Activated CD4-positive, alpha-beta T cell treated with anti-CD3 and anti-CD28 coated beads, Interleukin-10, Interleukin-2, amounts not matched to agents 100 ng/mL and 50 ng/mL, durations not matched to agents 16 hours and 8 hours (primary cell): ENCODE results near the gene MTUS2.

Experiments used
- DNase-seq: peaks from one replicate; pipeline ENCODE4 v3.0.0-alpha.2; 2020

The MTUS2 gene

DNA sequence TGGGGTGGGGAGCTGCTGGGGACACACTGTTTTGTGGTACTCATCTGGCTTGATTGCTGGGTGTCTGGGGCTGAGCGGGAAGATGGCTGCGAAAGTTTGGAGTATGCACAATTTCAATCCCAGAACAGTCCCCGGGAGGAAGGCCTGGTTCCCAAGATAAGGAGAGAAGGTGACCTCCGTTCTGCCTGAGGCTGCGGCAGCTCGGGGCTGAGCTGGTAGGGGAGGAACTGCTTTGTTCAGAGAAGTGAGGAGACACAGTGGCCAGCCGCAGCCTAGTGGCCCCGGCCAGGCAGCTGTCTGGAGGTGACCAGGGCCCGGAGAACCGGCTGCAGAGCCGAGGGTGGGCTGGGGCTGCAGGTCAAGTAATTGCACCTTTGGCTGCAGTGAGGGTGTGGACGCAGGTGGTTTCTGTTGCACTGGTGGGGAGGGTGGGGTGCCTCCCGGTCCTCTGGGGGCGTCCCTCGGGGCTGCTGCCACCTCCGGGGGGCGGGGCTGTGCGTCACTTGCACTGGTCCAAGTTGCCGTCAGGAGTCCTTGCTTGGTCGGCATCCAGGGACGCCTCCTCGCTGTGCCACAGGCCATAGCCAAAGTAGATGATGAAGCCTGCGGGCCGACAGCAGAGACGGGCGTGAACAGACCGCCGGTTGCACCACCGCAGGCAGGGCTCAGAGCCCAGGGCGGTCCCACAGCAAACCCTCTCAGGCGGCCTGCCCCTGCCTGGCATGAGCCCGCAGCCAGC is 694.0 kb downstream of the MTUS2 start:
- no peak for DNase-seq

DNA sequence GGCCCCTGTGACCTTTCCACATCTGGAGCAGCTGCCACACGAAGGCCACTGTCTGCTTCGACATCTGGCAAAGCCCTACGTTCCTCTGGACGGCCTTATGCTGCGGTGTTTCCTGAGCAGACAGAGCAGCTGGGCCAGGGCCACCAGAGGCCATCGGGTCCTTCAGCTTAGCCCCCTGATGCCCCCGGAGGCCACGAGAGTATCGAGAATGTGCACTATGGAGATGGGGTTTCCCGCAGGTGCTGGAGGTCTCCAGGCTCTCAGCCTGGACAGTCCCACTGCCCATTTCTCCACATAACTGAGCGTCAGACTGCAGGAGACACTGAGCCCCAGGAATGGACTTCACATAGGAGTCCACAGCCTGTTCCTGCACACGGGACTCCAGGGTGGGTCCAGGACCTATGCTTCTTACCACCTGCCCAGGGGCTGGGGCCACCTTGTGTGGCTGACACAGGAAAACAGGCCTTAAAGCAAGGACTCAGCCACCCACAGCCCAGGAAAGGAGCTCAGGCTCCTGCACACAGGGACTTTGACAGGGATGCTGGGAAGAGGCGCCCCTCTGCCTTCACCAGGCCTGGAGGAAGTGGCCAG is 694.7 kb downstream of the MTUS2 start:
- no peak for DNase-seq

DNA sequence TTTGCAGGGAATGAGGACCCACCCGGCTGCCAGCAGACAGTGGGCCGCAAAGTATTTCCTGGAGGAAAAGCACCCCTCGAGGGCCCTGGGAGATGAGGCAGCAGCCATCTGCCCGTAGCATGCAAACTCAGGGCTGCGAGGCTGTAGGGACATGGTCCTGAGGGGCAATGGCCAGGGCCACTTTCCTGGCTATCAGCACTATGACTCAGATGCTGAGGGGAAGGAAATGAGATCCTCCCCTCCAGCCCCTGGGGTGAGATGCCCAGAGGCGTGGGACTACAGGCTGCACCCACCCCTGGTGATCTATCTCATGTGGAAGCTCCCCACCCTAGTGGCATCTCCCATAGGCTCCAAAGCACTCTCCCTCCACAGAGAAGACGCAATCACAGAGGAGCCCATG is 695.2 kb downstream of the MTUS2 start:
- no peak for DNase-seq

DNA sequence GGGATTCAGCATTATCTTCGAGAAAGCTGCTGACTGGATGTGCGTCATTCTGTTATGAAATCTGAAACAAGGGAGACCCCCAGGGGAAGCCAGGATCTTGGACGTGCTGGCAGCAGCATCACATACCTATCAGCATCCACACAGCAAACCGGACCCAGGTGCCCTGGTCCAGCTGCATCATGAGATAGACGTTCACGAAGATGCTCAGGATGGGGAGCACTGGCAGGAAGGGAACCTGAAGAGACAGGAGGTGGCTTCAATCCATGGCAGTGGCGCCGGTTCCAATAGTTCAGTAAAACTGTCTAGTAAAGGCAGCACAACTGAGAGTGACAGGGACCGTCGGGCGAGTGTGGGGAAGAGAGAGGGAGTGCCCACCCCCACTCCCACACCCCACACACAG is 695.9 kb downstream of the MTUS2 start:
- no peak for DNase-seq

DNA sequence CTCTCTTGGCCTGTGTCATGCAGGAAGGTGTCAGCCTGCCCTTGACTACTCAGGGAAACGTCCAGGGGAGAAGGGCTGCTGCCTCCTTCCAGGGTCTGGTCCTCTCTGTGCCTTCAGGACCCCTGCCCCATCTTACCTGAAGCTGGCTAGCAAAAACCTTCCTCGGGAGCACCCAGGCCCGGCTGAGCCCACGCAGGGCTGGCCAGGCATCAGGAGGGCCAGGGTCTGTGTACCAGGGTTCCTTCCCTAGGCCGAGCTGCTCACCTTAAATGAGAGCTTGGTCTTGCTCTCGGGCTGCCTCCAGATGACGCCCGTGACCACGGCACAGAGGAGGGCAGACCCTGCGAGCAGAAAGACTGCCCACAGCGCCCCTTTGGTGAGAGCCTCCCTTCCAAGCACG is 696.7 kb downstream of the MTUS2 start:
- no peak for DNase-seq

DNA sequence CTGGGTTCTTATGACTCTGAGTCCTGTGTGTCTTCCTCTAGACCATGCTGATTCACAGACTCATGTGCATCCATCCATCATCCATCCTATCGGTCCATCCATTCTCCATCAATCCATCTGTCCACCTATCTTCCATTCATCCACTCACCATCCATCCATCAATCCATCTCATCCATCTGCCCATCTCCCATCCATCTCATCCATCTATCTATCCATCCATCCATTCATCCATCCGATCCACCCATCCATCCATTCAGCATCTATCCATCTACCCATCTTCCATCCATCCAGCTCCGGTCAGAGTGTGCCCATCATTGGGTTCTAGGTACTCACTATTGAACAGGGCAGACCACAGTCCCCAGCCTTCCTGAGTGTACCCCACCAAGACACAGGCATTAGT is 699.8 kb downstream of the MTUS2 start:
- DNase-seq, result no peak

DNA sequence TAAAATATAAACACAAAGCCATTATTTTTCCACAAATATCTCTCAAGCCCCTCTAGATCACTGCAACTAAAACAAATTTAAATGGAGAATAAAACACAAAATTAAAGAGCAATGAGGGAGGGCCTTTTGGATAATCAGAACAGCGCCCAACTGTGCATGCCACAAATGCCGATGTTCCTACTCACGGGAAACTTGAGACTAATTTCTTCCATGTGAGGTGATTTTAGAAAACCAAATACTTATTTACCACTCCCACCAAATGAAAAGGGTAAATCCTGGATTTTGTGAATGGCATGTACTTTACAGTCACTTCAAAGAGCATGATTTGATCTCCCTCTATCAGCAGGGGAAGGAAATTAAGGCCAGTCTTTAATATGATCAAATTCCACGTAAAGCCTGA is 700.5 kb downstream of the MTUS2 start:
- DNase-seq, result no peak

DNA sequence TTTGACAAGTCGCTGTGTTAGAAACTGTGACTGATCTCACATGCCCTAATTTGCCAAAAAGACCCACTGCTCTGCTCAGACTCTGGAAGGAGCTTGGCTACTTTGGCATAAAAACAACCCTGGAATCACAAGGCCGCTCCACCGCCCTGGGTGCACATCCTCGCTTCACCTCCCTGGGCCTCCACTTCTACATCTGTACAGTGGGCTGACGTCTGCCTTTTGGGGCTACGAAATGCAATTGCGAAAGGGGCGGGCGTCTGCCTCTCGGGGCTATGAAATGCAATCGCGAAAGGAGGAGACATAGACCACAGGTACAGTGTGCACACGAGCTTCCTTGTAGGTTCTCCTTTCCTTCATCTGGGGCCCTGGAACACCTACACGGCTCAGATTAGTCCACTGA is 701.2 kb downstream of the MTUS2 start:
- no peak for DNase-seq

DNA sequence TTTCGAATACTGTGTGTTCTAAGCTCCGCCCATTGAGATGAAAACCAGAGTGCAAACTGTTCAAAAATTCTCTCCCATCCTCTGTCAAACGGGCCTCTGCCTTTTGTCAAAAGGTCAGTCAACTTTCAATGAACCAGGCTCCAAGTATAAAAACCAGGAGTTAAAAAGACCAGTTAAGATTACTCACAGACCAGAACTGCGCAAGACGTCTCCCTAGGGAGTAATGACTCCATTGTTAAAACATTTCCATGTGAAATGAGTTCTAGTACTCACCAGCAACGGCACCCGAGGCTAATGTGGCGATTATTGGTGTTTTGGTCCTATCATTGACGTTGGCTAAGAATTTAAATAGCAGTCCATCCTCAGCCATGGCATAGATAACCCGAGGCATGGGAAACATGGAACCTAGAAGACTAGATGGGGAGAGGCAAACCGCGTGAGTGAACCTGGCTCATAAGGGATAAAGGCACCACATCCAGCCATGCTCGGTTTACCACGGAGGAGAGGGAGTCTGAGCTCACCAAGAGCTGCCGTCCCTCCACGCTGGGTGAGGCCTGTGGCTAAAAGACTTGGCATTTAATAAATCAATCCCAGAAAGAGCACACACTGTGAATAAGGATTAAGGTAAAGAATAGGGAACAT is 702.0 kb downstream of the MTUS2 start:
- DNase-seq, result no peak

DNA sequence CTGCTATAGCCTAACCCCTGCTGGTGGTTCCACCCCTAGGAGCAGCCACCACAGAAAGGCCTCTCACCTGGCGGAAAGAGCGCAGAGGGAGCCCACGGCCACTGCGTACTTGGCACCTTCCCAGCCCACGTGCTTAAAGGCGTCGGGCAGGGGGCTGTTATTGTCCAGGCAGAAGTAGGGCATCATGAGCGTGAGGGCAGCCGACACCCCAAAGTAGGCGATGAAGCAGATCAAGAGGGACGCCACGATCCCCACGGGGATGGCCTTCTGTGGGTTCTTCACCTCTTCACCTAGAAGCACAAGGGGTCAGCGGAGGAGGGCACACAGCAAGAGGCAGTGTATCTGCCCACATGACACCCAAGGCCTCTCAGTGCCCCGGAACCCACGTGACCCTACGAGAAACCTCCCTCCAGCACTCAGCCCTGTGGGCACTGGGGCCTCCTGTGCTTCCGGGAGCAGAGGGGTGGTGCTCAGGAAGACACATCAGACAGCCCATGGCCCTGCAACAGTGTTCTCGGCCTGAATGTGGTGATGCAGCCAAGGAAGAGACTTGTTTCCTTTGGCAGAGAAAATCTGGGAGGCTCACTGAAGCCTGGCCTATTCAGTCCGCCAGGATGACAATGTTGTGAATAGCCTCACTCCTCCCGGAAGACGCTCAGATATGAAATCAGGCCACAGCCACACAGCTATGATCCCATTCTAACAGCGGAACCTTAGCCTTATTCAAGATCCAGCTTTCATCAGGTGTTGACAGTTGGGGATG is 703.2 kb downstream of the MTUS2 start:
- no peak for DNase-seq

DNA sequence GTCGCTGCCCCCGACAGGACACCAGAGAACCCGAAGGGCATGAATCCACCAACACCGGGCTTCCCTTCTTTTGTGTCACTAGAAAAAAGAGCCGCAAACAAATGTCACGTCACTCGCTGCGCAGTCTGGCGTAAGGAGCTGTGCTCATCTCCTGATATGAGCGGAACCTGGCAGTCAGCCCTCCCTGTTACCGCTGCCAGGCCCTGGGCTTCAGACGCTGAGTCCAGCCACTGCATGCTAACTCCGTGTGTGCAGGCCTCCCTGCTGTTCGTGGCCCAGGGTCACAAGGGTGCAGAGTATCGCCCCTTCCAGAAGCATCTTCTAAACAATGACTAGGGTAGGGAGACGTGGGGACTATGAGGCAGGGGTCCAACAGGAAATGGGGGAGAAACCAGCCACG is 704.0 kb downstream of the MTUS2 start:
- DNase-seq, result no peak

DNA sequence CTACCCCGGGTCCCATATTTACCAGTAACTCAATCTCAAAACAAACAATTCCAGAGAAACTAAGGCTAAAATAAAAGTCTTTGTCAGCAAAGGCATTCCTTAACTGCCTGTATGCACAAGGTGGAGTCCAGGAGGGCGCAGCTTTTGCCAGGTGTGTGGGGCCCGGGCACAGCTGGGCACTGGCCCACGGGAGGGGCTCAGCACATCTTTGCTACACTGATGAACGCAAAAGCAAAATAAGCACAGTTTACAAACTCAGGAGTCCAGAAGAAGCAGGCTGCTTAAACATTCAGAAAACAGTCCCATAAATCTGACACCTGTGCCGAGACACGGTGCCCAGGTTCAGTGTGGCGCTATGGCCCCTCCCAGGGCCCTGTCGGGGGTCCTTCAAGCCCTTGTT is 704.5 kb downstream of the MTUS2 start:
- no peak for DNase-seq

DNA sequence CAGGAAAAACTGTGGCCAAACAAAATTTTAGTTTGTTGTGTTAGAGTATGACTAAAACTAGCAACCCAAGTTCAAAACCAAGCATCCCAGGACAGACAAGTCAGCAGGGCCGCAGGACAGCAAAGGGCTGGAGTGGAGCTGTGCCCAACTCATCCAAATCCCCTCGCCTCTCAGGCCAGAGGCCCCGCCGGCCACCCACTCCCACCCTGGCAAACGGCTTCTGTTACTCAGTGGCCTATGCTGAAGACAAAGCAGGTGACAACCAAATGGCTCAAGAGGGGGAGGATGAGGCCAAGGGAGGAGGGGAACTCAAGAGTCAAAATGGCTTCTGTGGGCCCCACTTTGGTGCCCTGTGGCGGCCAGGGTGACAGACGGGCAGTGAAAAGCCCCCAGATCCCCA is 705.6 kb downstream of the MTUS2 start:
- DNase-seq, result no peak

DNA sequence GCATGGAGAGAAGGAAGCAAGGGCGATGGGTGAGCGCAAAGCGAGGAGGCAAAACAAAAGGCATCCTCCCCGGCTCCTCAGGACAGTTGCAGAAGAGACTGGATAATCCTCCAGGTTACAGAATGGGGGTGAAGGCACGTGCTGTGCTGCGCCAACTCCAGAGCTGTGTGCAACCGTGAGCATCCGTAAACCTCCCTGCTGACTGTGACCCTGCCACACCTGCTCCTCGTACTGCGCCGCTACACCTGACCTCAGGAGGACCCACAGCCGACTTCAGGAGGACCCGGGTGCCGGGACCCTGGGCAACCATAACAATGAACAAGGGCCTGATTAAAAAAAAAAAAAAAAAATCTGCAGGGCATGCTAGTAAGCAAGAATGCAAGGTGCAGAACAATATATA is 706.6 kb downstream of the MTUS2 start:
- no peak for DNase-seq

DNA sequence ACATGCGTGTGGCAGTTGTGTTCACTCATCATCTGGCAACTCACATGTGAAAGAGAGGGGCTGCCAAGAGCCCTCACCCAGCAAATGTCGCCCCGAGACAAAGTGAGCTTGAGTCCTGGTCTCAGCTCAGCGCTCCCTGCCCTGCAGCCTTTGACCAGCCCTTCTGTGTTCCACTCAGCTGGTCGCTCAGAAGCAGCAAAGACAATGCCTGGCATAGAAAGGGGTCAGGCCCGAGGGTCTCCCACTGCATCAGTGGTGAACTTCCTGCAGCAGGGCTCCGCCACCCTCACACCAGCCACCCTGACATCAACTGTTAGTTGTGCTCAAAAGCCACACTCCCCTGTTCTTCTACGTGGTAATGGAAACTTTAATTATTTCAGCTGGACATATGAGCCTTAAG is 707.4 kb downstream of the MTUS2 start:
- DNase-seq, result no peak

DNA sequence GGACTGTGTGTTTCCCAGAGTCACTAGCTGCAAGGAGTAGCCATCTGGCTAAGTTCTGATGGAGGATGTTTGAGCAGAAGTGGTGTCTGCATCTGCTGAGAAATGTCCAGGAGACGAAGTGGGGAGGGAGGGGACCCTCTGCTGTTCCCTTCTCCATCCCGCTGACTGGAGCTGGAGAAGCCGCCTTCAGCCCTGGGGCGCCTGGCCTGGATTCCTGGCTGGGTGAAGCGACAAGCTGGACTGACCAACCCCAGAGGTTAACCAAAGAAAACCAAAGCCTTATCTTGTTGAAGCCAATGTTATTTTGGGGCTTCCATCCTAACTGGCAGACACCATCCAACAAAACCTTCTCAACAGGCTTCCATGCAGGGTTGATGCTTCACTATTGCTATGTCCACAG is 707.8 kb downstream of the MTUS2 start:
- DNase-seq, result no peak

DNA sequence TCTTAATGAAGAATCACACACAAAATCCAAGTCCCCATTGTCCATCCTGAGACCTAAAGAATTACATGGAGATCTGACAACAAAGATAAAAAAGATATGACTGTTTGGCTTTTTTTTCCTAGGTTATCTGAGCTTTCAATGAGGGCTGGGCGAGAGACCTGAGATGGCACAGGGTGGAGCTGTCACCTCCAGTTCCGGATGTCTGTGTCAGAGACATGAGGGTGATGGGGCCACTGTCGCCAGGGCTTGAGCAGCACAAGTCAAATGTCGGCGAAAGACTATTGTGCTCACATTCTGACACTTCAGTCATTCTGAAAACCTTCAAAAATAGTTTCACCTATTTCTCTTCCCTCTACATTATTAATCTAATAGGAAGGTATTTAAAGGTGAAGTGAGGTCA is 709.6 kb downstream of the MTUS2 start:
- no peak for DNase-seq

DNA sequence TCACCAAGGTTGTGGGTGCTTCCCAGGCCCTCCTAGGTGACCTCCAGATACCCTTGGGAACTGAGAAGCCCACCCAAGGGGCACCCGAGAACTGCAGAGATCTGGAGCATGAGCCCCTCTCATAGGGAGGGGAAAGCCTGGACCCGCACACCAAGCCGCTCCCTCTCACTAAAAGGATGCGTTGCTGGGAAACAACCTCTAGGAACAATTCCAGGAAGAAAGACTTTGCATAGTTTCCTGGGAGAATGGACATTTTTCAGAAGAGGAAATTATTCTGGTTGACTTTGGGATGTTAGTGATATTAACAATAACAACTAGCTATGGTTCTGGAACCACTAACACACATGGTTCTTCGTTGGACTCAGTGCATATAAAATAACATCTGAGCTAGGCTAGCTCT is 710.8 kb downstream of the MTUS2 start:
- no peak for DNase-seq

DNA sequence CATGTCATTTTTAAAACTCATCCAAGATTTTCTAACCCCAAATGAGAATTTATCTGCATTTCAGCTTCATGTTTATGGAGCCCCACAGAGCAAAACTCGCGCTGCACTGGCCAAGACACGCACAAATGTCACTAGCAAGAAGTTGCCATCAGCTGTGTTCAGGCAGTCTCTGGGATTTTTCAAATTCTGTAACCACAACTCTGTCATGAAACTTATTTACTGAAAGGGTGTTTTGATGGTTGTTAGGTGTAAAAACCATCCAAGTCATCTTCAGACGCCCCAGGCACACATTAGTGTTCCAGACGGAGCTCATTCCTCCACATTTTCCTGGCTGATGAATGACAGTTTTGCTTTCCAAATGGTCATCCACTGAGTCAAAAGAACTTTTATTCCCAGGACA is 712.0 kb downstream of the MTUS2 start:
- DNase-seq, result no peak

DNA sequence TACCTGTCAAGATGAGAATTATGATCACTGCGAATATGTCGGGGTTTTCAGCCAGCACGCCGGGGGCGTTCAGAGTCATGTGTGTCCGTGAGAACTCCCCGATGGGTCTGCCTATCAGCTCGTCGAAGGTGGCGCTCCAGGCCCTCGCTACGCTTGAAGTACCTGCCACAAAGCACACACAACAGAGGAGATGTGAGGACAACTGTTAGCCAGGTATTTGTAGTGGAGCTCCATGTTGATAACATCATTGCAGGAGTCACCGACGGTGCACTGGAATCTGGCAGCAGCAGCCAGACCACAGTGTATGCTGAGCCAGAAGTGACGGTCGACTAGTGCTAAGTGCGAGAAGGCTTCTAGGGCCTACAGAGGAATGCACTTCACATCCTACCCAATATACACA is 712.7 kb downstream of the MTUS2 start:
- no peak for DNase-seq

DNA sequence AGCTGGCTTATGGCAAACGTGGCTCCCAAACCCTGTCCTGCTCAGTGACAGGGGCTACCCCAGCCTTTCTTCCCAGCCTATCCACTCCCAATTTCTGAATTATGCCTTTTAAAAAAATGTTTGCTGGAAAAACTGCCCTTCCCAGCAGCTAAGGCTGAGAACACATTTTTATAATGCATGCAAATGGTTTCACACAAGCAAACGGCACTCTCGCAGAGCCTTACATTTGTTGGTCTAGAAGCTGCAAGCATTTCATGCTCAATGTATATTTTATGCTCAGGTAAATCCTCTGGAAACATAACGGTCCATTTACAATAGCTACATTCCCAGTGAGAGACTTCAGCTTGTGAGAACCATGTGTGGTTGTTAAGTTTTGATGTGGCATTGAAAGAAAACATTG is 713.9 kb downstream of the MTUS2 start:
- DNase-seq, result no peak

DNA sequence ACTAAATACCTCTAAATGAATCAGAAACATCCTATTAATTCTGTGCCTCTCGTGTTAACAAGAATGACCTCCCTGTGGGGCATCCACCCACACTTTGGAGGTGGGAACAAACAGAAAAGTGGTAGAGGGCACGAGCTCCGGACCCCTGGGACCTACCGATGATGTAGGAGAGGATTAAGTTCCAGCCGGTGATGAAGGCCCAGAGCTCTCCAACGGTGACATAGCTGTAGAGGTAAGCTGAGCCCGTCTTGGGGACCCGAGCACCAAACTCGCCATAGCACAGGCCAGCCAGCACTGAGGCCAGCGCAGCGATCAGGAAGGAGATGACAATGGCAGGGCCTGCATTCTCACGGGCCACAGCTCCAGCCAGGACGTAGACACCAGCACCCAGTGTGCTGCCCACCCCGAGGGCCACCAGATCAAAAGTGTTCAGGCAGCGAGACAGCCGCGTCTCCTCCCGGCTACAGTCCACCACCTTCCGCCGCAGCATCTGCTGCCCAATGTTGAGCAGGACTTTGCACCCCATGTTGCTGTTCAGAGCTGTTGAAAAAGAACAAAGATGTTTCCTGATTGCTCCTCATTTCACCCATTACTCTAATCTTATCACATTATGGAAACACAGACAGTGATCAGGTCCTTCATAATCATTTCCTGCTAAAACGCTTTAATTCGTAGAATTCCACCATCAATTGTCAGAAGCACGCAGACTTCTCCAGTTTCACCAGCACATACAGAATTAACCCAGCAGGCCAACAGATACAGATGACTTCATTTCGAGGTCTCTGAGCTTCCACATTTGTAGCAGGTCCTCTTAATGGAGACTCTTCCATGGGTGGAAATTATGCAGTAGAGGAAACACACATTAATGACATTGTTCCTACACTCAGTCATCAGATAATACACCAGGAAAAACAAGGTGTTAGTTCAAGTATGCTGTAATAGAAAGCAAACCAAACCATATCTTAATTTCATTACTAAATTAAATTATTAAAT is 715.8 kb downstream of the MTUS2 start:
- no peak for DNase-seq

DNA sequence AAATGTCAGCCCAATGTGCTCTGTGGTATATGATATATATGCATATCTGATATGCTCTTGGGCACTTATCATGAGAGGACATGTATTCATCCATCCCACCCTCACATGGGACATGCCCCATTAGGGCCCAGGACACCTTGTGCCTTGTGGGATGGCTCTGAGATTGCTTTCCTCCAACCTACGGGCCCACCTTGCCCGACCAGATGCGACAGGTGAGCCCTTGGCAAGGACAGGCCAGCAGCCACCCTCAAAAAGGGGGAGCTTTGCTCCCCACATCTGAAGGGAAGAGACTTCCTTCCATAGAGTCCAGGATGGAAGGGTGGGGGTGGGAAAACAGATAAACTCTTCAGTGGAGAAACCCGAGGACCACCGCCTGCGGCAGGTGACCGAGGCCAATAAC is 716.7 kb downstream of the MTUS2 start:
- no peak for DNase-seq
